Nephron (organoid): ENCODE data around the gene KCNMA1.

Experiments used
- H3K27ac Mint-ChIP-seq, 3 experiments: 2 replicates each; pipeline ENCODE4 v1.8.0; 2020; ENCODE audit warnings: mixed read lengths in 3 of 3, mild to moderate bottlenecking in 2 of 3, moderate library complexity in 1 of 3
- H3K27me3 Mint-ChIP-seq: 2 replicates; pipeline ENCODE4 v1.8.0; 2021; ENCODE audit warnings: low read depth, mild to moderate bottlenecking, moderate library complexity, mixed read lengths
- H3K36me3 Mint-ChIP-seq: 2 replicates; pipeline ENCODE4 v1.8.0; 2020; ENCODE audit warnings: low read depth, mixed read lengths
- H3K4me1 Mint-ChIP-seq: 2 replicates; pipeline ENCODE4 v1.8.0; 2020; ENCODE audit warnings: mixed read lengths
- H3K4me3 Mint-ChIP-seq, 3 experiments: 2 replicates each; pipeline ENCODE4 v1.8.0; 2020; ENCODE audit warnings: mild to moderate bottlenecking in 3 of 3, mixed read lengths in 3 of 3, moderate library complexity in 2 of 3
- H3K9me3 Mint-ChIP-seq: 2 replicates; pipeline ENCODE4 v1.8.0; 2020; ENCODE audit warnings: mixed read lengths
- TF ChIP-seq, protein P1 (sequence below), 3 experiments: fragments of 200-600 bp; sonication (generic); IDR thresholded peaks; one replicate each; pipeline ENCODE4 v1.5.0; 2021; ENCODE audit warnings: antibody characterized with exemption in 3 of 3; ENCODE audit not compliant: unreplicated experiment in 3 of 3

The KCNMA1 gene

DNA sequence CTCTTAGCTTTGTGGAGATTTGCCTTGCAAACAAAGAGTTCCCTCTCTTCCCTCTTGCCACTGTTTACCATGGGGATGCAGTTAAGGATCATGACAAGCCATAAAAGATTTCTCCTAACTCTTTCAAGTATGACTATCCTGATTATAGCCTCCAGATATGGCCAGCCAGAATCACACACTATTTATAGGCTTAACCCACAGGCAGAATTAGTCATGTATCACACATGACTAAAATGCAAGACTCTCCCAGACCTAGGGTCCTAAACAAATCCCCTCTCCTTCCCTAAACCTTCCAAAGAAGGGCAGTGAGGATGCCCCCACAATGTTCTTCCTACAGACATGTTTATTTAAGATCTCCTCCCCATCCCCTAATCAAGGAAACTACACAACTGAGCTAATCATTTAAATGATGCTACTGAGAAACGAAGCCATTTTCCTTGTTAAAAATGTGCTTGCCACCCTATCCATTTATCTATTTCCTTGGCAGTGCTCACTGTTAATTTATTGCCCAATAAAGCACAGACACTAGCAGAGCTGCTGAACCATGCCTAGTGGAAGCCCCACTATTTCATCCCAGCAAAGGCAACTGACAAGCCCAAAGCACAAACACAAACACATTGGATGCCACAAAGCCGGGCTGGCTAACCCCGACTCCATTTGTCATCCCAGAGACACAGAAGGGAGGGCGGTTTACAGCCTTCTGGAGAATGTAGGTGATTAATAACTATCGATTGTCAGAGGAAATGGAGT lies 363.4 kb downstream of the KCNMA1 start:
- no peaks in the 10 kb centered on the region for H3K36me3 Mint-ChIP-seq
- TF ChIP-seq, protein P1, sequence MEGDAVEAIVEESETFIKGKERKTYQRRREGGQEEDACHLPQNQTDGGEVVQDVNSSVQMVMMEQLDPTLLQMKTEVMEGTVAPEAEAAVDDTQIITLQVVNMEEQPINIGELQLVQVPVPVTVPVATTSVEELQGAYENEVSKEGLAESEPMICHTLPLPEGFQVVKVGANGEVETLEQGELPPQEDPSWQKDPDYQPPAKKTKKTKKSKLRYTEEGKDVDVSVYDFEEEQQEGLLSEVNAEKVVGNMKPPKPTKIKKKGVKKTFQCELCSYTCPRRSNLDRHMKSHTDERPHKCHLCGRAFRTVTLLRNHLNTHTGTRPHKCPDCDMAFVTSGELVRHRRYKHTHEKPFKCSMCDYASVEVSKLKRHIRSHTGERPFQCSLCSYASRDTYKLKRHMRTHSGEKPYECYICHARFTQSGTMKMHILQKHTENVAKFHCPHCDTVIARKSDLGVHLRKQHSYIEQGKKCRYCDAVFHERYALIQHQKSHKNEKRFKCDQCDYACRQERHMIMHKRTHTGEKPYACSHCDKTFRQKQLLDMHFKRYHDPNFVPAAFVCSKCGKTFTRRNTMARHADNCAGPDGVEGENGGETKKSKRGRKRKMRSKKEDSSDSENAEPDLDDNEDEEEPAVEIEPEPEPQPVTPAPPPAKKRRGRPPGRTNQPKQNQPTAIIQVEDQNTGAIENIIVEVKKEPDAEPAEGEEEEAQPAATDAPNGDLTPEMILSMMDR (IDR thresholded peaks at IDR 0.05; ENCODE audit: unreplicated experiment in 3 of 3), result no peak
- H3K9me3 Mint-ChIP-seq, result peaks cover 5% of the 10 kb centered on the region
- H3K4me3 Mint-ChIP-seq, result no peak overlapping the region
- H3K27me3 Mint-ChIP-seq, result peaks cover 30% of the 10 kb centered on the region
- peak overlapping the region in 2 of 3 experiments; percentile 16 to 17 for H3K27ac Mint-ChIP-seq
- H3K4me1 Mint-ChIP-seq, result peaks cover 9% of the 10 kb centered on the region

DNA sequence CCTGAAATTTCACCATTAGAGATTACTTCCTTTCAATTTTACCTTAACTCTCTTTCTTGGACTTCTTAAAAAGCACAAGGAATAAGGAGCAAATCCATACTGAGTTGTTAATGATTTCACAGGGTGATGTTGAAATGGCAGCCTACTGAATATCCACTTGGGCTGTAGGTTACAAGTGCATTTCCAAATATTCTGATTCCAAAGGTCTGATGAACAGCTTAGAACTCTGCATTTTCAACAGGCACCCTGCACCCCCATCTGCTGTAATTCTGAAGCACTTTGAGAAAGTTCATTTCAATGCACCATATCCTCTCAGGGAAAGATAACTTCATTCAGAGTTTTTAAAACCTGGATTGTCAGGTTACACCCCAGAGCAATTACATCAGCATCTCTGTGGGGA lies 368.4 kb downstream of the KCNMA1 start:
- Mint-ChIP-seq H3K27me3 (peaks cover 31% of the 10 kb centered on the region), H3K4me3 (no peak overlapping the region), H3K36me3 (no peaks in the 10 kb centered on the region), H3K4me1 (peaks cover 4% of the 10 kb centered on the region), H3K9me3 (no peaks in the 10 kb centered on the region), H3K27ac (no peak overlapping the region)
- TF ChIP-seq, protein P1 (IDR thresholded peaks at IDR 0.05; ENCODE audit: unreplicated experiment in 3 of 3), result no peak

DNA sequence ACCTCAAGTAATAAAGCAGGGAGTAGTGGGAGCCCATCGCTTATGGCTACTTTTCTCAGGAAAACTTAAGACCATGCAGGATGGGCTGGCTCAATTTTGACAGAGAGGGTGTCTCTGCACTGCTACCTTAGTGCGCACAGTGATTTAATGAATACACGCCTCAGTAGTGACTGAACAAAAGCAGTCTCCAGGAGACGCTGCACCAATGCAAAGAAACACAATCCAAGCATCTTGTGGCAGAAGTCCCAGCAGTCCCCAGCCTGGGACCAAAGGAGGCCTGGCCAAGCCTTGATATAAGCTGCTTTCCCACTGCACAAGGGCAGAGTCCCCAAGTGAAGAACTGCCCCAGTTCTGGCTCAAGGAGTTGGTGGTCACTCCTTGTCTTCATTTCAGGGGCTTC lies 368.9 kb downstream of the KCNMA1 start:
- Mint-ChIP-seq H3K27ac (no peak overlapping the region), H3K36me3 (no peaks in the 10 kb centered on the region), H3K9me3 (no peaks in the 10 kb centered on the region), H3K27me3 (peaks cover 33% of the 10 kb centered on the region), H3K4me1 (no peaks in the 10 kb centered on the region), H3K4me3 (no peak overlapping the region)
- TF ChIP-seq, protein P1 (IDR thresholded peaks at IDR 0.05; ENCODE audit: unreplicated experiment in 3 of 3), result no peak

DNA sequence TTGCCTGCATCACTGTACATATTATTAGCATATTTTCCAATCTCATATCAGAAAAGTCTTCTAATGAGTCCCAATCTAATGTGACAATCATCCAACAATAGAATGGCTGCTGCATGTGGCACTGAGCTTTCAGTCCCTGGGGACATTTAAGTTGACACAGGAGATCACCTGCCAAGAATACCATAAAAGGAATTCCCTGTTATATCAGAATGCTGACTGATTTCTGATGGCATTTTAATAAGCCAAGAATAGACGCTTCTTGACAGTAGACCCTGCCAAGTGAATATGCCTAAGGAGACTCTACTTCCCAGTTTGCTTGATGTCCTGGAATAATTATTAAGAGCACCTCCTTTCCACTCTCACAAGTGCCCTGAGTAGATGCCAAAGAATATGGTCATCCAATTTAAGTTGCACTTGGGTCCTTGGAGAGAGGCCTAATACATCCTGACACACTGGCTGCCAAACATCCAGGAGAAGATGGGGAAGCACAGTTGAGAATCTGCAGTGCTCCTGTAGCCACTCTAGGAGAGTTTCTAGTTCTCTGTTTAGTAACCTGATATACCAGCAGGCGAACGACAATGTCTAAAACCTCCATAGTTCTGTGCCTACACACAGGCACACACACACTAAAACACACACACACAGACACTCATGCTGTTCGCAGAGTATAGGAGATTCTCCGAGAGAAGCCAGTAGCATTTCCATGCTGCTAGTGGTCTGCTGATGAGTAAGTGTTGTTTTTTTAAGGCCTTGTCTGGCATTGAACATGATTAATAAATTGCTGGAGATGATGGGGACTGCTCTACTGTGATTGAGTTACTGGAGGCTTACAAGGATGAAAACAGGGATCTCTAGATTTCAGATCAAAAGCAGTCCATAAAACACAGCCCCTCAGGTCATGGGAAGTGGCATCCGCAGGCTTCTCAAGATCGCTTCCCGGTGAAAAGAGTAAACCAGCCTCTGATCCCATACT lies 369.6 kb downstream of the KCNMA1 start:
- H3K4me3 Mint-ChIP-seq, result no peak overlapping the region
- peak overlapping the region in 1 of 3 experiments; percentile 12 for H3K27ac Mint-ChIP-seq
- no peaks in the 10 kb centered on the region for H3K9me3 Mint-ChIP-seq
- H3K27me3 Mint-ChIP-seq, result peaks cover 33% of the 10 kb centered on the region
- H3K4me1 Mint-ChIP-seq, result no peaks in the 10 kb centered on the region
- no peaks in the 10 kb centered on the region for H3K36me3 Mint-ChIP-seq
- TF ChIP-seq, protein P1 (IDR thresholded peaks at IDR 0.05; ENCODE audit: unreplicated experiment in 3 of 3), result no peak

DNA sequence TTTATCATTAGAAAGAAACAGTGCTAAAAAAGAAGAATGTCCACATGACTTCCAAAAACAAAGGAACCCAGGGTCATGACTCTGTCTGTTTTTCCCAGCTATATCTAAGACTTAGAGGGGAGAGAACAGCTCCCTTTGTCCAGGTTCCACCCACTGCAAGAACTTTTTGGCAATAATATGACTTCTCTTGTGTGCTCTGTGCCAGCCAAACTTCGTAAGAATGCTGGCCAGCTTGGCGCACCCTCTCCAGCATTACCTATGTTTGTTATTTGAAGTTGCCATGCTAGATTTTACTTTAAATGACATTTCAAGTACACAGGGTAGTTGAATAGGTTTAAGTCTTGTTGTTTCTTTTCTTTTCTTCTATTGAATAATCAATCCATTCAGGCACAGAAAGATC lies 371.4 kb downstream of the KCNMA1 start:
- TF ChIP-seq, protein P1 (IDR thresholded peaks at IDR 0.05; ENCODE audit: unreplicated experiment in 3 of 3), result no peak
- H3K9me3 Mint-ChIP-seq, result no peaks in the 10 kb centered on the region
- H3K27ac Mint-ChIP-seq, result no peak overlapping the region
- H3K4me1 Mint-ChIP-seq, result no peaks in the 10 kb centered on the region
- peaks cover 26% of the 10 kb centered on the region for H3K27me3 Mint-ChIP-seq
- H3K4me3 Mint-ChIP-seq, result no peak overlapping the region
- H3K36me3 Mint-ChIP-seq, result no peaks in the 10 kb centered on the region
